ENCODE results near the gene EZR.

The EZR gene

GRCh38 chr6:158729906-158730540, 89.1 kb downstream of the EZR start:
- no peak for DNase-seq (ENCODE audit: low read depth in 2 of 2)

- DNase-seq (ENCODE audit: low read depth in 2 of 2): no peak
Observed at GRCh38 chr6:158725704-158726103, 93.5 kb downstream of the EZR start.

GRCh38 chr6:158722176-158722729, 96.9 kb downstream of the EZR start:
- no peak for DNase-seq (ENCODE audit: low read depth in 2 of 2)

GRCh38 chr6:158718461-158719046, 100.6 kb downstream of the EZR start:
- DNase-seq (ENCODE audit: low read depth in 2 of 2): no peak

GRCh38 chr6:158717341-158718330, 101.5 kb downstream of the EZR start:
- no peak for DNase-seq (ENCODE audit: low read depth in 2 of 2)
